Measurements from ENCODE around the gene ARID3C. TPM values are rescaled to one million over a fixed set of nuclear protein-coding genes. Genes with fewer than 3 reads are reported as not detected.

ARID3C gene
- polyA plus RNA-seq, 1 of the 3 experiments (the other 2 are of a cell fraction), result 0.08 TPM

GRCh38 chr9:34574571-34574970, 54.3 kb downstream of the ARID3C start (continued):
- TF ChIP-seq IRF3 (IDR thresholded peaks at IDR 0.05; ENCODE audit: low read depth, low read length) (no peak), PBX3 (IDR thresholded peaks at IDR 0.05) (no peak), JUND (IDR thresholded peaks at IDR 0.05) (no peak), POLR2AphosphoS5 (IDR thresholded peaks at IDR 0.05; ENCODE audit: low read depth, low read length) (no peak), GABPA (IDR thresholded peaks at IDR 0.05; ENCODE audit: low read depth) (no peak), RAD21 (IDR thresholded peaks at IDR 0.05; ENCODE audit: low read length) (no peak), RFX5 (IDR thresholded peaks at IDR 0.05; ENCODE audit: low read length) (no peak), ELF1 (IDR thresholded peaks at IDR 0.05) (no peak), CHD2 (IDR thresholded peaks at IDR 0.05; ENCODE audit: low read length, partially characterized antibody) (no peak)

- Histone ChIP-seq H3K9me3 (no peaks in the 10 kb centered on the region), H3K4me1 (ENCODE audit: control insufficient read depth in 1 of 2, insufficient read depth in 2 of 2, low read depth in 1 of 2, low read length in 1 of 2) (peaks cover 0 to 92% of the 10 kb centered on the region in 2 experiments; a peak in 2 of 4 replicates), H2AFZ (ENCODE audit: low read depth) (no peak overlapping the region), H3K27ac (ENCODE audit: low read depth in 2 of 2, low read length in 1 of 2) (peak overlapping the region in 1 of 2 experiments; percentile 51; a peak in 1 of 4 replicates), H3K27me3 (ENCODE audit: insufficient read depth) (peaks cover 8% of the 10 kb centered on the region; the same call in 1 of the 2 replicates), H3K36me3 (replicated peaks in 1 of 2; ENCODE audit: control insufficient read depth in 1 of 2, insufficient read depth in 2 of 2, low read length in 1 of 2) (no peaks in the 10 kb centered on the region), H3K79me2 (ENCODE audit: insufficient read depth) (no peaks in the 10 kb centered on the region), H3K4me3 (ENCODE audit: low read depth in 2 of 2, low read length in 1 of 2) (no peak overlapping the region), H3K4me2 (no peak overlapping the region), H4K20me1 (ENCODE audit: insufficient read depth) (no peaks in the 10 kb centered on the region), H3K9ac (no peak overlapping the region), H3K9me2 (no peaks in the 10 kb centered on the region), H3F3A (replicated peaks; ENCODE audit: insufficient read depth) (no peaks in the 10 kb centered on the region)
- DNase-seq, result peak; percentile 39
- CTCF ChIA-PET, result interaction anchor here (0.7 to 1.2 kb wide), 3 partner anchors 18 to 26 kb away, joined by 3 to 6 read pairs (median 5); no protein-coding TSS in a partner anchor
- WGBS (ENCODE audit: low lambda C conversion rate), result 74% methylated on average over 8 of the region's 17 CpGs
- POLR2A ChIA-PET, result no interaction called here
- no peak for TF ChIP-seq GABPA (IDR thresholded peaks at IDR 0.05; ENCODE audit: low read depth)
- no peak for TF ChIP-seq TCF12 (IDR thresholded peaks at IDR 0.05)
- TF ChIP-seq USF1 (IDR thresholded peaks at IDR 0.05; ENCODE audit: borderline replicate concordance, low read depth), result no peak
- no peak for TF ChIP-seq ELF1 (IDR thresholded peaks at IDR 0.05)
- TF ChIP-seq NFIC (IDR thresholded peaks at IDR 0.05; ENCODE audit: borderline replicate concordance), result no peak
- TF ChIP-seq JUND (IDR thresholded peaks at IDR 0.05), result no peak
- TF ChIP-seq MAX (IDR thresholded peaks at IDR 0.05; ENCODE audit: low read depth), result no peak
- TF ChIP-seq IRF3 (IDR thresholded peaks at IDR 0.05; ENCODE audit: low read depth, low read length), result no peak
- no peak for TF ChIP-seq REST (IDR thresholded peaks at IDR 0.05; ENCODE audit: low read depth, low read length)
- no peak for TF ChIP-seq CHD2 (IDR thresholded peaks at IDR 0.05; ENCODE audit: low read length, partially characterized antibody)
- TF ChIP-seq ZBTB33 (IDR thresholded peaks at IDR 0.05; ENCODE audit: borderline replicate concordance, low read depth), result no peak
- TF ChIP-seq CTCF (IDR thresholded peaks at IDR 0.05), result no peak
Observed at GRCh38 chr9:34573599-34574325, 55.1 kb downstream of the ARID3C start.
